Measurements from ENCODE around the gene CRADD. TPM values are rescaled to one million over a fixed set of nuclear protein-coding genes. Genes with fewer than 3 reads are reported as not detected.

The CRADD gene
- 10 to 100 TPM; 11.2 to 19.3 (median 12.3) TPM for total RNA-seq
- 14.5 TPM for total RNA-seq (2013)
- total RNA-seq = 2.7 to 13.0 (median 6.6) reads per million in 29 experiments

DNA sequence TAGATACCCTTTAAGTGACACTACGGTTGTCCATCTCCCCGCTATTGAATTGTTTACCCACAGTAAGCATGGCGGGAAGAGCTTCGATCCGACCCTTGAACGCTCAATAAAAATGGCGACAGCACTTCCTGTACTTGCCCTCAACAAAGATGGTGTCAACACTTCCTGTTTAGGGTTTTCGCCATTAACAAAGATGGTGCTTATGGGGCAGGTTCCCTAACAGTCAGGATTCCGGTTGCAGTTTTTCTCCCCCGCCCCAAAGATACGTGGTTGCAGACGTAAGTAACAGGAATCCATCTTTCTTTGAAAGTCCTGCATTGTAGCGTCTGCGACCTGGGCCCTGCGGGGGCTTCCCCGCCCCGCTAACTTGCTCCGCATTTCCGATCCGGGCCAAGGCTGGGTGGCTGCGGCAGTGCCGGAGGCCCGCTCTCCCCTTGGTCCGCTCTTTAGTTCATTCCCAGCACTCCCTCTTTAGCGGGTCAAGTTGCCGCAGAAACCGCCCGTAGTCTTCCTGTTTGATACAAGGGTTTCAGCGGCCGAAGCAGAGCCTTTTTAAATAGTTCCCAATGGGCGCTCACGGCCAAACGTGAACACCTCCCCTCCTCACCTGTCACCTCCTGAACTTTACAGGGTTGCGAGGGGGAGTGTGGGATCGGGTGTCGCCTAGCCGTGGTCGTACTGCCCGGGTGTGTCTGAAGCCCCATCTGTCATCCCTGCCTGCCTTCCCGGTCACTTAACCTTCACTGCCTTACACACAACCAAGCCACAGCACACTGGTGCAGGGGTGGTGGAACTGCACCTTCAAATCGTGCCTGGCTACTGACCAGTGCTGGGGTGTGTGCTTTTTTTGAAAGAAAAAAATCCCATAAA, at the start of gene CRADD:
Gene CRADD, plus strand, starts transcription at position 181 of the 870 bp plus-strand sequence.
- ChIA-PET CTCF (interaction anchor here (0.5 to 1.5 kb wide), 6 partner anchors 90 to 425 kb away, joined by 3 to 8 read pairs (median 4); no protein-coding TSS in a partner anchor), POLR2A (interaction anchor here (0.6 to 0.7 kb wide), 6 partner anchors 14 to 1829 kb away, joined by 3 to 5 read pairs (median 4); no protein-coding TSS in a partner anchor)
- peak; percentile 69 to 99 (median 89) for DNase-seq
- Mint-ChIP-seq H3K4me1 (peaks cover 40 to 45% (median 40%) of the 10 kb centered on the region in 3 donors), H3K27me3 (peaks cover 8 to 17% of the 10 kb centered on the region in 2 donors), H3K36me3 (peaks cover 16% of the 10 kb centered on the region), H3K27ac (peak within 1 kb of the TSS; percentile 99 to 100), H3K4me3 (peak within 1 kb of the TSS; percentile 93 to 98 (median 96)), H3K9me3 (peaks cover 0 to 6% (median 2%) of the 10 kb centered on the region in 3 donors)
- Histone ChIP-seq H3K27me3 (replicated peaks in 1 of 2; ENCODE audit: control insufficient read depth in 2 of 2, extremely low read depth in 1 of 2, insufficient read depth in 2 of 2, low read length in 1 of 2) (peaks cover 0 to 3% of the 10 kb centered on the region in 2 experiments), H3K27ac (ENCODE audit: low read length) (peak within 1 kb of the TSS; percentile 98), H3K4me1 (ENCODE audit: control insufficient read depth in 1 of 2, extremely low read depth in 1 of 2, insufficient read depth in 2 of 2, low read length in 2 of 2) (peaks cover 4 to 21% of the 10 kb centered on the region in 2 experiments), H3K4me3 (ENCODE audit: control insufficient read depth in 1 of 2, extremely low read depth in 1 of 2, low read length in 1 of 2) (peak within 1 kb of the TSS; percentile 75 to 85), H3K36me3 (ENCODE audit: control insufficient read depth in 2 of 2, extremely low read depth in 1 of 2, insufficient read depth in 1 of 2, low read length in 1 of 2) (no peaks in the 10 kb centered on the region), H3K9me3 (no peaks in the 10 kb centered on the region)
- peak; percentile 94 to 96 (median 94) for ATAC-seq (replicated peaks in 1 of 4)
- WGBS (ENCODE audit: insufficient coverage) = 0% methylated on average over 28 of the region's 41 CpGs

GRCh38 chr12:93632383-93632782, 44.8 kb upstream of the CRADD start:
- Histone ChIP-seq H3K4me3 (ENCODE audit: control insufficient read depth in 1 of 2, extremely low read depth in 1 of 2, low read length in 1 of 2) (no peak overlapping the region), H3K27ac (ENCODE audit: low read length) (no peak overlapping the region), H3K4me1 (ENCODE audit: control insufficient read depth in 1 of 2, extremely low read depth in 1 of 2, insufficient read depth in 2 of 2, low read length in 2 of 2) (no peaks in the 10 kb centered on the region), H3K36me3 (ENCODE audit: control insufficient read depth in 2 of 2, extremely low read depth in 1 of 2, insufficient read depth in 1 of 2, low read length in 1 of 2) (no peaks in the 10 kb centered on the region), H3K27me3 (replicated peaks in 1 of 2; ENCODE audit: control insufficient read depth in 2 of 2, extremely low read depth in 1 of 2, insufficient read depth in 2 of 2, low read length in 1 of 2) (peaks cover 0 to 3% of the 10 kb centered on the region in 2 experiments), H3K9me3 (no peaks in the 10 kb centered on the region)
- ChIA-PET POLR2A (no interaction called here), CTCF (no interaction called here)
- Mint-ChIP-seq H3K4me3 (no peak overlapping the region), H3K36me3 (peaks cover 4% of the 10 kb centered on the region), H3K9me3 (peaks cover 4 to 21% (median 6%) of the 10 kb centered on the region in 3 donors), H3K4me1 (no peaks in the 10 kb centered on the region), H3K27me3 (peaks cover 3 to 5% of the 10 kb centered on the region in 2 donors), H3K27ac (no peak overlapping the region)
- ATAC-seq (replicated peaks in 1 of 4) (no peak), DNase-seq (no peak)
- no CpG with 5 or more reads among the region's 1 CpG for WGBS (ENCODE audit: insufficient coverage)

DNA sequence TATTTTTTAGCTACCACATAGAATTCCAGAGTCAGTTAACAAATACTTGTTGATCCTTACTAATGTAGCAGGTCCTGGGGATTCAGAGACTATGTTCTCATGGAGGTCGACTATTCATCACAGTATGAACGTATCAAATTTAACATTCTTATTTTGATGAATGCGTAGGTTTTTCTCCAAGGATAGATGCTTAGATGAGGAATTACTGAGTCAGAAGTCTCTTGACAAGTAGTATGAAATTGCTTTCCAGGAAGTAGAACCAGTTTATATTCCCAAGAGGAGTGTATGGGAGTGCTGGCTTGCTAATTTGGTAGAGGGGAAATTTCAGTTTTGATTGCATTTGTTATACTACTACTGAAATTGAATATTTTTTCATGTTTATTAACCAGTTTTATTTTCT, 42.8 kb upstream of the CRADD start:
- ATAC-seq (replicated peaks in 1 of 4) (no peak), DNase-seq (no peak)
- Histone ChIP-seq H3K36me3 (ENCODE audit: control insufficient read depth in 2 of 2, extremely low read depth in 1 of 2, insufficient read depth in 1 of 2, low read length in 1 of 2) (no peaks in the 10 kb centered on the region), H3K9me3 (no peaks in the 10 kb centered on the region), H3K4me1 (ENCODE audit: control insufficient read depth in 1 of 2, extremely low read depth in 1 of 2, insufficient read depth in 2 of 2, low read length in 2 of 2) (no peaks in the 10 kb centered on the region), H3K27ac (ENCODE audit: low read length) (no peak overlapping the region), H3K27me3 (replicated peaks in 1 of 2; ENCODE audit: control insufficient read depth in 2 of 2, extremely low read depth in 1 of 2, insufficient read depth in 2 of 2, low read length in 1 of 2) (peaks cover 0 to 3% of the 10 kb centered on the region in 2 experiments), H3K4me3 (ENCODE audit: control insufficient read depth in 1 of 2, extremely low read depth in 1 of 2, low read length in 1 of 2) (no peak overlapping the region)
- no peak overlapping the region for H3K27ac Mint-ChIP-seq
- peaks cover 7 to 15% of the 10 kb centered on the region in 2 donors for H3K27me3 Mint-ChIP-seq
- H3K36me3 Mint-ChIP-seq = peaks cover 4% of the 10 kb centered on the region
- ChIA-PET POLR2A (no interaction called here), CTCF (no interaction called here)
- peaks cover 4 to 21% (median 6%) of the 10 kb centered on the region in 3 donors for H3K9me3 Mint-ChIP-seq
- WGBS (ENCODE audit: insufficient coverage) = no CpG with 5 or more reads among the region's 3 CpGs
- H3K4me3 Mint-ChIP-seq = no peak overlapping the region
- no peaks in the 10 kb centered on the region for H3K4me1 Mint-ChIP-seq

DNA sequence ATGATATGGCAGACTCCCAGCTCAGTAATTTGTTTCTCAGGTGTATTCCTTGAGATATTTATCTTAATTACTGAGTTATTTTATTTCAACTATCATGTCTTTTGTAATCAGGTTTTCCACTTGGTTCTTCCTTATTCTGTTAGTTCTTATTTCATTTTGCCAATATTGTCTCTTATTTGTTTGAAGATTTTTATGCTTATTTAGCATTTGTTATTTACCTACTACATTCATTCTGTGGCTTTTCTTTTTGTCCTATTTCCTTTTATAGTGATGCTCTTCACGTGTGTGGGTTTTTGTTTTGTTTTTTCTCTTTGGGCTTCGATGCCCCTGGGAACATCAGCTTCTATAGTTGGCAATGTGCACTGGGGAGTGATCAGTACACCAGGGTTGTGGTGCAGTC, 40.5 kb upstream of the CRADD start:
- Histone ChIP-seq H3K4me1 (ENCODE audit: control insufficient read depth in 1 of 2, extremely low read depth in 1 of 2, insufficient read depth in 2 of 2, low read length in 2 of 2) (no peaks in the 10 kb centered on the region), H3K27me3 (replicated peaks in 1 of 2; ENCODE audit: control insufficient read depth in 2 of 2, extremely low read depth in 1 of 2, insufficient read depth in 2 of 2, low read length in 1 of 2) (no peaks in the 10 kb centered on the region), H3K9me3 (no peaks in the 10 kb centered on the region), H3K4me3 (ENCODE audit: control insufficient read depth in 1 of 2, extremely low read depth in 1 of 2, low read length in 1 of 2) (no peak overlapping the region), H3K36me3 (ENCODE audit: control insufficient read depth in 2 of 2, extremely low read depth in 1 of 2, insufficient read depth in 1 of 2, low read length in 1 of 2) (no peaks in the 10 kb centered on the region), H3K27ac (ENCODE audit: low read length) (no peak overlapping the region)
- ChIA-PET POLR2A (no interaction called here), CTCF (no interaction called here)
- DNase-seq = no peak
- Mint-ChIP-seq H3K4me3 (no peak overlapping the region), H3K4me1 (no peaks in the 10 kb centered on the region), H3K36me3 (peaks cover 4% of the 10 kb centered on the region), H3K27me3 (peaks cover 7 to 18% of the 10 kb centered on the region in 2 donors), H3K27ac (no peak overlapping the region), H3K9me3 (peaks cover 4 to 20% (median 6%) of the 10 kb centered on the region in 3 donors)
- no CpG with 5 or more reads among the region's 2 CpGs for WGBS (ENCODE audit: insufficient coverage)
- ATAC-seq (replicated peaks in 1 of 4) = no peak

DNA sequence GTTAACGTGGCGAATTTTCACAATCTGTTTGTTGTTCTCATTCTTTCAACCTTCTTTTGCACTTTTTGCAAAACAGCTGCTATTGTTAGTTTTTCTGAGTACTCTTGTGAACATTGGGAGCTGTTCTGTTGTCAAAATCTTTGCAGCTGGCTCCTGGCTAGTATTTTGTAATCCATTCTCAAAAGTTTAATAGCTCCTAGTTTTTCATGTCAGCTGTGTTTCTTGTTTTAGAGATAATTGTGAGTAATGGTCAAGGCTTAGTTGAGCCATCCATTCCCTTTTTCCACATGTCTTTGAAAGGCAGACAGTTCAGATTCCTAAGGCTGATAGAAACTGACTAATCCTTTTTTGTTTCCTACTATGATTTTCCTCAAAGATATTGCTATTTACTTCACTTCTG, 39.1 kb upstream of the CRADD start:
- Mint-ChIP-seq H3K27ac (no peak overlapping the region), H3K4me3 (no peak overlapping the region), H3K36me3 (no peaks in the 10 kb centered on the region), H3K9me3 (peaks cover 0 to 7% (median 4%) of the 10 kb centered on the region in 3 donors), H3K4me1 (no peaks in the 10 kb centered on the region), H3K27me3 (peaks cover 7 to 18% of the 10 kb centered on the region in 2 donors)
- no peak overlapping the region for H3K27ac ChIP-seq (ENCODE audit: low read length)
- ATAC-seq (replicated peaks in 1 of 4) = no peak
- WGBS (ENCODE audit: insufficient coverage) = no CpG with 5 or more reads among the region's 2 CpGs
- H3K9me3 ChIP-seq = no peaks in the 10 kb centered on the region
- H3K27me3 ChIP-seq (replicated peaks in 1 of 2; ENCODE audit: control insufficient read depth in 2 of 2, extremely low read depth in 1 of 2, insufficient read depth in 2 of 2, low read length in 1 of 2) = no peaks in the 10 kb centered on the region
- H3K4me1 ChIP-seq (ENCODE audit: control insufficient read depth in 1 of 2, extremely low read depth in 1 of 2, insufficient read depth in 2 of 2, low read length in 2 of 2) = no peaks in the 10 kb centered on the region
- ChIA-PET CTCF (no interaction called here), POLR2A (no interaction called here)
- no peaks in the 10 kb centered on the region for H3K36me3 ChIP-seq (ENCODE audit: control insufficient read depth in 2 of 2, extremely low read depth in 1 of 2, insufficient read depth in 1 of 2, low read length in 1 of 2)
- DNase-seq = no peak
- H3K4me3 ChIP-seq (ENCODE audit: control insufficient read depth in 1 of 2, extremely low read depth in 1 of 2, low read length in 1 of 2) = no peak overlapping the region

- 81% methylated on average over 4 of the region's 6 CpGs for WGBS (ENCODE audit: insufficient coverage)
- ATAC-seq (replicated peaks in 1 of 4) (no peak), DNase-seq (no peak)
- H3K9me3 ChIP-seq = no peaks in the 10 kb centered on the region
- Mint-ChIP-seq H3K36me3 (no peaks in the 10 kb centered on the region), H3K27me3 (peaks cover 7 to 18% of the 10 kb centered on the region in 2 donors), H3K27ac (no peak overlapping the region), H3K4me1 (no peaks in the 10 kb centered on the region), H3K9me3 (peaks cover 0 to 2% (median 0%) of the 10 kb centered on the region in 3 donors), H3K4me3 (no peak overlapping the region)
- ChIA-PET CTCF (no interaction called here), POLR2A (no interaction called here)
- no peaks in the 10 kb centered on the region for H3K27me3 ChIP-seq (replicated peaks in 1 of 2; ENCODE audit: control insufficient read depth in 2 of 2, extremely low read depth in 1 of 2, insufficient read depth in 2 of 2, low read length in 1 of 2)
- H3K4me3 ChIP-seq (ENCODE audit: control insufficient read depth in 1 of 2, extremely low read depth in 1 of 2, low read length in 1 of 2) = no peak overlapping the region
- H3K36me3 ChIP-seq (ENCODE audit: control insufficient read depth in 2 of 2, extremely low read depth in 1 of 2, insufficient read depth in 1 of 2, low read length in 1 of 2) = no peaks in the 10 kb centered on the region
- H3K4me1 ChIP-seq (ENCODE audit: control insufficient read depth in 1 of 2, extremely low read depth in 1 of 2, insufficient read depth in 2 of 2, low read length in 2 of 2) = no peaks in the 10 kb centered on the region
- no peak overlapping the region for H3K27ac ChIP-seq (ENCODE audit: low read length)
Observed at GRCh38 chr12:93638954-93639353, 38.2 kb upstream of the CRADD start.

All from T-cell (primary cell).